IMR-90 (cell line): ENCODE data around the gene AZIN2. TPM values are rescaled to one million over a fixed set of nuclear protein-coding genes. Genes with fewer than 3 reads are reported as not detected.
A peak's percentile ranks its signal among the peaks of the same experiment; 100 is the strongest.

ENCODE experiments used
- ATAC-seq: fragments of 200-7000 bp; cut with Tn5 transposase; 2 replicates; pipeline ENCODE4 v1.9.1; 2020; ENCODE audit warnings: low read depth, mild to moderate bottlenecking, moderate library complexity
- BruUV-seq: library from RNA; stranded (reverse); fragments of 400-500 nt; replicated peaks from 2 replicates; lab custom pipeline; 2021; lab: Mats Ljungman, UMichigan
- CTCF ChIA-PET: fragments of 300-600 bp; formaldehyde crosslinking; extraction: SDS; loops from one replicate; lab custom pipeline; 2021; ENCODE audit warnings: antibody characterized with exemption; lab: Yijun Ruan, JAX
- POLR2A ChIA-PET: fragments of 300-600 bp; sonication (Branson Sonifier 250); formaldehyde crosslinking; loops from one replicate; lab custom pipeline; 2022; ENCODE audit warnings: antibody characterized with exemption; ENCODE audit not compliant: unreplicated experiment; lab: Charles Lee
- DNase-seq: peaks from one replicate; pipeline ENCODE4 v3.0.0; 2013
- H2AFZ ChIP-seq: replicated peaks from 2 replicates; pipeline ENCODE3; 2013; ENCODE audit warnings: low read length, mild to moderate bottlenecking; ENCODE audit not compliant: poor library complexity
- H2AK5ac ChIP-seq: 2 replicates; pipeline ENCODE4 v1.6.1; 2013; ENCODE audit warnings: low read depth, low read length, inconsistent platforms
- H2AK9ac ChIP-seq: replicated peaks from 2 replicates; pipeline ENCODE3; 2013; ENCODE audit warnings: mild to moderate bottlenecking, low read depth, low read length, moderate library complexity; ENCODE audit not compliant: poor library complexity
- H2BK120ac ChIP-seq: 2 replicates; pipeline ENCODE4 v1.6.1; 2013; ENCODE audit warnings: low read depth, low read length, inconsistent platforms
- H2BK15ac ChIP-seq: 3 replicates; pipeline ENCODE4 v1.6.1; 2013; ENCODE audit warnings: low read depth, low read length, inconsistent platforms
- H2BK20ac ChIP-seq: 2 replicates; pipeline ENCODE4 v1.6.1; 2013; ENCODE audit warnings: low read depth, mild to moderate bottlenecking, inconsistent platforms, low read length, moderate library complexity
- H2BK5ac ChIP-seq: 2 replicates; pipeline ENCODE4 v1.6.1; 2013; ENCODE audit warnings: mild to moderate bottlenecking, low read depth, low read length, inconsistent platforms; ENCODE audit not compliant: poor library complexity, severe bottlenecking
- H3K14ac ChIP-seq: replicated peaks from 2 replicates; pipeline ENCODE4 v1.6.1; 2013; ENCODE audit warnings: low read depth, low read length, inconsistent platforms
- H3K18ac ChIP-seq: 2 replicates; pipeline ENCODE4 v1.6.1; 2013; ENCODE audit warnings: low read depth, low read length, control low read depth
- H3K23ac ChIP-seq: 2 replicates; pipeline ENCODE4 v1.6.1; 2013; ENCODE audit warnings: low read depth, low read length, inconsistent platforms
- H3K27ac ChIP-seq: 2 replicates; pipeline ENCODE4 v1.5.1; 2013; ENCODE audit warnings: mild to moderate bottlenecking, control low read depth, low read length; ENCODE audit not compliant: insufficient read depth
- H3K27me3 ChIP-seq: 2 replicates; pipeline ENCODE4 v1.6.1; 2013; ENCODE audit warnings: low read length; ENCODE audit not compliant: control insufficient read depth, insufficient read depth
- H3K36me3 ChIP-seq: 2 replicates; pipeline ENCODE4 v1.6.1; 2013; ENCODE audit warnings: low read length, mixed read lengths; ENCODE audit not compliant: control insufficient read depth, insufficient read depth
- H3K4ac ChIP-seq: 2 replicates; pipeline ENCODE4 v1.6.1; 2013; ENCODE audit warnings: low read depth, low read length, inconsistent platforms
- H3K4me1 ChIP-seq: 2 replicates; pipeline ENCODE4 v1.6.1; 2013; ENCODE audit warnings: low read length, mixed read lengths; ENCODE audit not compliant: control insufficient read depth, insufficient read depth
- H3K4me2 ChIP-seq: 2 replicates; pipeline ENCODE4 v1.6.1; 2013; ENCODE audit warnings: low read depth, mild to moderate bottlenecking, control low read depth, low read length, moderate library complexity
- H3K4me3 ChIP-seq: 2 replicates; pipeline ENCODE4 v1.5.1; 2013; ENCODE audit warnings: low read depth, mild to moderate bottlenecking, control low read depth, low read length, moderate library complexity; ENCODE audit not compliant: insufficient read depth
- H3K56ac ChIP-seq: 2 replicates; pipeline ENCODE4 v1.6.1; 2013; ENCODE audit warnings: low read length, inconsistent platforms; ENCODE audit not compliant: insufficient read depth; ENCODE audit errors: extremely low read depth
- H3K79me1 ChIP-seq, 2 experiments: 2 replicates each; pipeline ENCODE4 v1.6.1; 2013; ENCODE audit warnings: low read length in 2 of 2, inconsistent platforms in 1 of 2, low read depth in 1 of 2
- H3K9ac ChIP-seq: 2 replicates; pipeline ENCODE4 v1.6.1; 2013; ENCODE audit warnings: low read depth, low read length, control low read depth
- H3K9me1 ChIP-seq: 2 replicates; pipeline ENCODE4 v1.6.1; 2013; ENCODE audit warnings: low read length, inconsistent platforms; ENCODE audit not compliant: insufficient read depth
- H3K9me3 ChIP-seq: 2 replicates; pipeline ENCODE4 v1.6.1; 2013; ENCODE audit warnings: low read length; ENCODE audit not compliant: control insufficient read depth, insufficient read depth
- H4K20me1 ChIP-seq: 2 replicates; pipeline ENCODE4 v1.6.1; 2013; ENCODE audit warnings: low read length, inconsistent platforms; ENCODE audit not compliant: insufficient read depth
- H4K5ac ChIP-seq: 2 replicates; pipeline ENCODE4 v1.6.1; 2013; ENCODE audit warnings: mild to moderate bottlenecking, low read depth, low read length, control low read depth
- H4K8ac ChIP-seq, 2 experiments: 2 replicates each; pipeline ENCODE4 v1.6.1; 2013; ENCODE audit warnings: low read depth in 2 of 2, low read length in 2 of 2, control low read depth in 1 of 2, inconsistent platforms in 1 of 2
- H4K91ac ChIP-seq: 2 replicates; pipeline ENCODE4 v1.6.1; 2013; ENCODE audit warnings: low read depth, low read length, inconsistent platforms; ENCODE audit not compliant: insufficient read depth
- BHLHE40 ChIP-seq: fragments of 150-350 bp; IDR thresholded peaks from 2 replicates; pipeline ENCODE4 v1.6.1; 2016; ENCODE audit warnings: mild to moderate bottlenecking, low read depth, low read length
- CEBPB ChIP-seq: IDR thresholded peaks from 2 replicates; pipeline ENCODE4 v1.6.1; 2012; ENCODE audit warnings: low read depth, low read length, improper control_type of control experiment
- ELK1 ChIP-seq: fragments of 150-350 bp; IDR thresholded peaks from 2 replicates; pipeline ENCODE4 v1.6.1; 2016; ENCODE audit warnings: low read depth, mild to moderate bottlenecking, low read length, moderate library complexity, borderline replicate concordance
- FOS ChIP-seq: fragments of 150-350 bp; IDR thresholded peaks from 2 replicates; pipeline ENCODE4 v1.6.1; 2016; ENCODE audit warnings: low read depth, low read length
- MAFK ChIP-seq: IDR thresholded peaks from 2 replicates; pipeline ENCODE4 v1.6.1; 2012; ENCODE audit warnings: low read depth, low read length, improper control_type of control experiment
- NFE2L2 ChIP-seq: fragments of 150-350 bp; IDR thresholded peaks from 2 replicates; pipeline ENCODE4 v1.6.1; 2016; ENCODE audit warnings: low read depth, mild to moderate bottlenecking, low read length
- POLR2A ChIP-seq: IDR thresholded peaks from 2 replicates; pipeline ENCODE4 v1.6.1; 2012; ENCODE audit warnings: mild to moderate bottlenecking, low read depth, low read length
- RAD21 ChIP-seq: IDR thresholded peaks from 2 replicates; pipeline ENCODE4 v1.6.1; 2012; ENCODE audit warnings: low read length, improper control_type of control experiment
- RFX5 ChIP-seq: IDR thresholded peaks from 2 replicates; pipeline ENCODE4 v1.8.0; 2012; ENCODE audit warnings: low read depth, mild to moderate bottlenecking, low read length, moderate library complexity
- WGBS, 2 experiments: methylation state at CpG; one replicate each; pipeline versions ENCODE4 v1.1.5 to v1.1.7; 2013; ENCODE audit warnings: missing lambda C conversion rate in 2 of 2; ENCODE audit not compliant: insufficient read length in 1 of 2; ENCODE audit errors: extremely low coverage in 2 of 2; 5-methylcytosine and 5-hydroxymethylcytosine counted together
- dilution Hi-C: fragments of 300-500 bp; cut with HindIII; formaldehyde crosslinking; loops from one replicate; pipeline ENCODE4 v1.14.3; 2018; ENCODE audit warnings: low sequenced_read_pairs; ENCODE audit not compliant: unreplicated experiment
- in situ Hi-C: fragments of 300-500 bp; cut with MboI; formaldehyde crosslinking; loops from 3 replicates; pipeline ENCODE4 v1.14.3; 2019; ENCODE audit warnings: low sequenced_read_pairs, inconsistent platforms, mixed read lengths
- intact Hi-C: fragments of 100-400 bp; cut with micrococcal nuclease; formaldehyde crosslinking; loops from 2 replicates; pipeline ENCODE4 v1.10.0; 2022
- polyA plus RNA-seq, 3 experiments: library from polyadenylated mRNA; depleted of rRNA; stranded (reverse); fragments of >200 nt; gene quantifications; 2 replicates each; pipeline ENCODE4 v1.2.3, GENCODE V29; 2012; ENCODE audit warnings: low replicate concordance in 1 of 3
- total RNA-seq: library from RNA; depleted of rRNA; stranded (reverse); fragments of >200 nt; gene quantifications from 2 replicates; pipeline ENCODE4 v1.2.3, GENCODE V29; 2012

The AZIN2 gene
- total and polyA plus RNA-seq, 2 of the 4 experiments (the other 2 are of a cell fraction), result 4.7 to 8.9 TPM

DNA sequence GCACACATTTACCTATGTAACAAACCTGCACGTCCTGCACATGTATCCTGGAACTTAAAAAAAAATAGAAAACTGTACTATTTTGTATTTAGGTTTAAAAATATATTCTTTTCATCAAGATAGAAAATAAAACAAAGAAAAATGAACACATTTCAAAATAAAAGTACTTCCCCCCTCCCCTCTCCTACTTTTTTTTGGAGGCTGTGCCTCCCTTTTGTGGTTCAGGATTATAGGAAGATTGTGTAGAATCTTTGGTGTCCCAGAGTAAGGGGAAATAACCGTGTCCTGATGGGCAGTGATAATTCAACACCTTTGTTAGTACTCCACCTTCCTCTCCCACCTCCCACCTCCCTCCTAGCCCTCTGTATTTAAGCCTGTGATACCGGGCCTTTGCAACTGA lies 60.8 kb downstream of the AZIN2 start:
- no TSS peak for BruUV-seq
- ChIA-PET CTCF (no interaction called here), POLR2A (no interaction called here)
- peaks cover 11% of the 10 kb centered on the region for H3K36me3 ChIP-seq
- no peaks in the 10 kb centered on the region for H3K9me3 ChIP-seq
- H3K23ac ChIP-seq, result no peak overlapping the region
- H2BK20ac ChIP-seq, result peak overlapping the region; percentile 93; the same call in 1 of the 2 replicates
- dilution Hi-C loops, result no loop called here
- in situ Hi-C loops, result no loop called here
- intact Hi-C loops, result no loop called here
- H3K4ac ChIP-seq, result peak overlapping the region; percentile 96
- DNase-seq (no peak), ATAC-seq (no peak)
- peak overlapping the region; percentile 79; the same call in 2 of the 3 replicates for H2BK15ac ChIP-seq
- no CpG with 5 or more reads among the region's 3 CpGs for WGBS, 2 experiments
- H4K91ac ChIP-seq, result peak overlapping the region; percentile 95
- peak overlapping the region in 1 of 2 experiments; percentile 79; a peak in 2 of 4 replicates for H4K8ac ChIP-seq
- H2BK120ac ChIP-seq, result peak overlapping the region; percentile 97
- no peak for TF ChIP-seq CEBPB
- no peak for TF ChIP-seq NFE2L2
- TF ChIP-seq RFX5, result no peak
- no peak for TF ChIP-seq MAFK
- no peak for TF ChIP-seq POLR2A
- TF ChIP-seq ELK1, result no peak
- TF ChIP-seq BHLHE40, result no peak
- no peak for TF ChIP-seq RAD21
- TF ChIP-seq FOS, result no peak
- no peak overlapping the region for H3K18ac ChIP-seq
- H3K4me3 ChIP-seq, result no peak overlapping the region
- no peak overlapping the region for H2AK9ac ChIP-seq
- H2AFZ ChIP-seq, result no peak overlapping the region
- H3K9ac ChIP-seq, result no peak overlapping the region
- no peak overlapping the region for H4K5ac ChIP-seq
- no peak overlapping the region for H3K4me2 ChIP-seq
- no peaks in the 10 kb centered on the region for H3K27me3 ChIP-seq
- no peaks in the 10 kb centered on the region for H4K20me1 ChIP-seq
- H2AK5ac ChIP-seq, result peak overlapping the region; percentile 87
- no peak overlapping the region for H3K56ac ChIP-seq
- peaks cover 32% of the 10 kb centered on the region for H3K9me1 ChIP-seq
- H3K27ac ChIP-seq, result no peak overlapping the region
- H3K14ac ChIP-seq, result peak overlapping the region; percentile 27
- H3K79me1 ChIP-seq, result peaks cover 3 to 28% of the 10 kb centered on the region in 2 experiments; a peak in 3 of 4 replicates
- peaks cover 22% of the 10 kb centered on the region for H3K4me1 ChIP-seq
- H2BK5ac ChIP-seq, result peak overlapping the region; percentile 93
